Activated T-cell treated with anti-CD3 and anti-CD28 coated beads, Interleukin-2, amount 50 U/mL, for 24 hours (primary cell): ENCODE data around the gene FAM153A.
"Not testable (repeated sequence)": the region's sequence is repeated elsewhere in the genome, so short reads cannot be mapped to it uniquely, and the experiment has no call there.

ENCODE experiments used
- DNase-seq: peaks from one replicate; pipeline ENCODE4 v3.0.0-alpha.2; 2020
- H3K27ac Mint-ChIP-seq: 2 replicates; pipeline ENCODE4 v1.8.0; 2020; ENCODE audit warnings: mild to moderate bottlenecking, mixed read lengths
- H3K27me3 Mint-ChIP-seq: 2 replicates; pipeline ENCODE4 v1.8.0; 2020; ENCODE audit warnings: mixed read lengths
- H3K36me3 Mint-ChIP-seq: 2 replicates; pipeline ENCODE4 v1.8.0; 2020; ENCODE audit warnings: low read depth, mixed read lengths
- H3K4me1 Mint-ChIP-seq: 2 replicates; pipeline ENCODE4 v1.8.0; 2020; ENCODE audit warnings: low read depth, mixed read lengths
- H3K4me3 Mint-ChIP-seq: 2 replicates; pipeline ENCODE4 v1.8.0; 2020; ENCODE audit warnings: mild to moderate bottlenecking, moderate library complexity, mixed read lengths
- H3K9me3 Mint-ChIP-seq: 2 replicates; pipeline ENCODE4 v1.8.0; 2020; ENCODE audit warnings: mixed read lengths

Gene FAM153A

DNA sequence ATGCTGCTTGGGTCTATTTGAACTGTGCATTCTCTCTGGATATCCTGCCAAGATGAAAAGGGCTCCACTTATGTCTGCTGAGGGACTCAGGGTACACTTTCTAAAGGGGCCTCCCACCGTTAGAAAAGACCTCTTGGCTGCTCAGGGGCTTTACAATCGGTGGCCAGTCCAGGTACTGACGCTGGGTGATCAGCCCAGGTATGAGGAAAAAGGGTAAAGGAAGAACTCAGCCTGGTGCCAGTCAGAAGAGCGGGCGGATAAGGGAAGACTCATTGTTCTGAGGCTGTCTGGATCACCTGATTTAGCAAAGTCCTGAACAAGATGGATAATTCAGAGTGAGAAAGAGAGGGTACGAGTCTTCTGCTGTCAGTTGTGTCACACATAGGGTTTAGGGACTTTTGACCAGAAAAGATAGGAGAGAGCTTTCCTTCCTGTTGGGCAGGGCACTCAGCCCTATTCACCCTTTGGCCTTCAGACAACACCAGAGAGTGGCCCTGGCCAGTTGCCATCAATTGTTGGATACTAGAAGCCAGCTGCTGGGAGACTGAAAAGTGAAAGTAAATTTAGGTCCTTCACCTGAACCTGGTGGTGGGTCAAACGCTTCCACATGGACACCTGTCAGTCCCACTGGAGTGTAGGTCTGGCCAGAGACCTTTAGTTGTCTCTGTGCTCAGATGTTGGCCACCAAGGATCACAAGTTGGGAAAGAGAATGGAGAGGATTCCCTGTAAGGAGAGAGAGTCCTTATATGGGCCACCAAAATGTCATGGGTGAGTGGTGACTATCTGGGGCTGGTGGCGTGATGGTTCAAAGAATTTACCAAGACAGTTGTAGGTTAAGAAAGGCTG lies 88.8 kb downstream of the FAM153A start:
- H3K27ac Mint-ChIP-seq, H3K4me3 Mint-ChIP-seq, H3K36me3 Mint-ChIP-seq, DNase-seq, H3K9me3 Mint-ChIP-seq, H3K27me3 Mint-ChIP-seq, H3K4me1 Mint-ChIP-seq: not testable (repeated sequence)

GRCh38 chr5:177692969-177693368 lies 89.7 kb downstream of the FAM153A start:
- H3K27me3 Mint-ChIP-seq, H3K9me3 Mint-ChIP-seq, H3K4me1 Mint-ChIP-seq, H3K36me3 Mint-ChIP-seq, DNase-seq, H3K4me3 Mint-ChIP-seq, H3K27ac Mint-ChIP-seq: not testable (repeated sequence)

DNA sequence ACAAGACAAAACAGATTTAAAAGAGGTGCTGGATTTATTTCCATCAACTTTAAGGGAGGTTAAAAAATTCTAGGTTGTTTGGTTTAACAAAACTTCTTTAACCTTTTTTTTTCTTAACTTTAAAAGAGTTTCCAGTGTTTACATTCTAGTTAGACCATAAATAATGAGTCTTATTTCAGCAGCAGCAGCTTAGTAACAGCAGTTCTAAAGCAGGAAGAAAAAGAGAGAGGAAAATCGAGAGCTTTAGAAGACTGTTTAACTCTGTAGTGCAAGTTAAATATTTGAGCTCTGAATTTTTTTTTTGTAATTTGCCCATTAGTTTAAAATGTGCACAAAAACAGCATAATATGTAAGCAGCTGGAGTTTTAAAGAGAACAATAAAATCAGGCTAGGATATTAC lies 90.2 kb downstream of the FAM153A start:
- H3K27me3 Mint-ChIP-seq, H3K4me3 Mint-ChIP-seq, H3K36me3 Mint-ChIP-seq, DNase-seq, H3K4me1 Mint-ChIP-seq, H3K27ac Mint-ChIP-seq, H3K9me3 Mint-ChIP-seq: not testable (repeated sequence)

GRCh38 chr5:177689011-177689610 lies 93.6 kb downstream of the FAM153A start:
- not testable (repeated sequence) for H3K36me3 Mint-ChIP-seq, H3K4me1 Mint-ChIP-seq, H3K27ac Mint-ChIP-seq, H3K9me3 Mint-ChIP-seq, H3K27me3 Mint-ChIP-seq, DNase-seq, H3K4me3 Mint-ChIP-seq

- H3K36me3 Mint-ChIP-seq, H3K27me3 Mint-ChIP-seq: not testable (repeated sequence)
Observed at GRCh38 chr5:177688091-177688490, 94.6 kb downstream of the FAM153A start.

GRCh38 chr5:177681920-177682319 lies 100.8 kb downstream of the FAM153A start:
- not testable (repeated sequence) for H3K4me1 Mint-ChIP-seq, H3K36me3 Mint-ChIP-seq, DNase-seq, H3K27ac Mint-ChIP-seq, H3K4me3 Mint-ChIP-seq, H3K27me3 Mint-ChIP-seq, H3K9me3 Mint-ChIP-seq

More at GRCh38 chr5:177688091-177688490, 94.6 kb downstream of the FAM153A start:
- not testable (repeated sequence) for H3K4me1 Mint-ChIP-seq, H3K27ac Mint-ChIP-seq, H3K9me3 Mint-ChIP-seq, H3K4me3 Mint-ChIP-seq, DNase-seq
